ENCODE measurements around the gene TSC22D1. TPM values are rescaled to one million over a fixed set of nuclear protein-coding genes. Genes with fewer than 3 reads are reported as not detected.

TSC22D1 gene
- total RNA-seq, 1 donor from 2014 or later: 70.8 TPM

- no peak for TF ChIP-seq CTCF (IDR thresholded peaks at IDR 0.05; ENCODE audit: insufficient read depth, low read length, severe bottlenecking)
- DNase-seq (ENCODE audit: low read depth) (no peak), FAIRE-seq (no peak)
- no peaks in the 10 kb centered on the region for H3K36me3 ChIP-seq (ENCODE audit: control insufficient read depth, insufficient read depth, low read length)
- H3K27me3 ChIP-seq (ENCODE audit: control insufficient read depth, insufficient read depth, low read length): no peaks in the 10 kb centered on the region
- no peak overlapping the region for H3K4me3 ChIP-seq (ENCODE audit: low read depth, low read length)
Measured at GRCh38 chr13:44406617-44407016, 169.5 kb downstream of the TSC22D1 start.

GRCh38 chr13:44404261-44405132, 171.6 kb downstream of the TSC22D1 start:
- no peaks in the 10 kb centered on the region for H3K27me3 ChIP-seq (ENCODE audit: control insufficient read depth, insufficient read depth, low read length)
- FAIRE-seq (no peak), DNase-seq (ENCODE audit: low read depth) (no peak)
- no peak overlapping the region for H3K4me3 ChIP-seq (ENCODE audit: low read depth, low read length)
- H3K36me3 ChIP-seq (ENCODE audit: control insufficient read depth, insufficient read depth, low read length): no peaks in the 10 kb centered on the region
- TF ChIP-seq CTCF (IDR thresholded peaks at IDR 0.05; ENCODE audit: insufficient read depth, low read length, severe bottlenecking): no peak

- DNase-seq (ENCODE audit: low read depth): no peak
- FAIRE-seq: no peak
- Histone ChIP-seq H3K36me3 (ENCODE audit: control insufficient read depth, insufficient read depth, low read length) (no peaks in the 10 kb centered on the region), H3K27me3 (ENCODE audit: control insufficient read depth, insufficient read depth, low read length) (no peaks in the 10 kb centered on the region), H3K4me3 (ENCODE audit: low read depth, low read length) (no peak overlapping the region)
- TF ChIP-seq CTCF (IDR thresholded peaks at IDR 0.05; ENCODE audit: insufficient read depth, low read length, severe bottlenecking): no peak
Measured at GRCh38 chr13:44403461-44404056, 172.6 kb downstream of the TSC22D1 start.

- DNase-seq (ENCODE audit: low read depth): no peak
- Histone ChIP-seq H3K27me3 (ENCODE audit: control insufficient read depth, insufficient read depth, low read length) (no peaks in the 10 kb centered on the region), H3K36me3 (ENCODE audit: control insufficient read depth, insufficient read depth, low read length) (no peaks in the 10 kb centered on the region), H3K4me3 (ENCODE audit: low read depth, low read length) (no peak overlapping the region)
- TF ChIP-seq CTCF (IDR thresholded peaks at IDR 0.05; ENCODE audit: insufficient read depth, low read length, severe bottlenecking): no peak
- no peak for FAIRE-seq
Measured at GRCh38 chr13:44402899-44403445, 173.2 kb downstream of the TSC22D1 start.

GRCh38 chr13:44401577-44401976, 174.6 kb downstream of the TSC22D1 start:
- FAIRE-seq (no peak), DNase-seq (ENCODE audit: low read depth) (no peak)
- H3K4me3 ChIP-seq (ENCODE audit: low read depth, low read length): no peak overlapping the region
- H3K27me3 ChIP-seq (ENCODE audit: control insufficient read depth, insufficient read depth, low read length): no peaks in the 10 kb centered on the region
- no peak for TF ChIP-seq CTCF (IDR thresholded peaks at IDR 0.05; ENCODE audit: insufficient read depth, low read length, severe bottlenecking)
- no peaks in the 10 kb centered on the region for H3K36me3 ChIP-seq (ENCODE audit: control insufficient read depth, insufficient read depth, low read length)

Data from bronchial epithelial cell (primary cell).